Activated B cell treated with CpG ODN at 0.5 μM for 24 hours (primary cell): ENCODE data around the gene SMAD3. TPM values are rescaled to one million over a fixed set of nuclear protein-coding genes. Genes with fewer than 3 reads are reported as not detected.

ENCODE experiments used
- ATAC-seq: fragments of 200-7000 bp; cut with Tn5 transposase; one replicate; pipeline ENCODE4 v1.10.0; 2021; ENCODE audit warnings: low read depth, mild to moderate bottlenecking, moderate library complexity
- CTCF ChIA-PET: fragments of 350-600 bp; sonication (Branson Sonifier 250); formaldehyde crosslinking; loops from one replicate; lab custom pipeline; 2021; ENCODE audit warnings: antibody characterized with exemption; lab: Charles Lee
- POLR2A ChIA-PET: fragments of 350-600 bp; sonication (Branson Sonifier 250); formaldehyde crosslinking; loops from one replicate; lab custom pipeline; 2021; ENCODE audit warnings: antibody characterized with exemption; lab: Charles Lee
- DNase-seq: peaks from one replicate; pipeline ENCODE4 v3.0.0; 2022
- H3K27ac Mint-ChIP-seq: one replicate; pipeline ENCODE4 v1.8.0; 2020; ENCODE audit warnings: mixed read lengths
- H3K27me3 Mint-ChIP-seq: one replicate; pipeline ENCODE4 v1.8.0; 2021; ENCODE audit warnings: mixed read lengths
- H3K36me3 Mint-ChIP-seq: one replicate; pipeline ENCODE4 v1.8.0; 2021; ENCODE audit warnings: low read depth, mixed read lengths
- H3K4me1 Mint-ChIP-seq: one replicate; pipeline ENCODE4 v1.8.0; 2021; ENCODE audit warnings: mixed read lengths
- H3K4me3 Mint-ChIP-seq: one replicate; pipeline ENCODE4 v1.8.0; 2020; ENCODE audit warnings: mild to moderate bottlenecking, mixed read lengths
- H3K9me3 Mint-ChIP-seq: one replicate; pipeline ENCODE4 v1.8.0; 2020; ENCODE audit warnings: mixed read lengths
- intact Hi-C: fragments of 100-400 bp; cut with micrococcal nuclease; formaldehyde crosslinking; loops from one replicate; pipeline ENCODE4 v1.15.1; 2024
- total RNA-seq: library from RNA; stranded (reverse); gene quantifications from 2 replicates; pipeline ENCODE4 v1.2.3, GENCODE V29; 2022
- TF ChIP-seq, protein P1 (sequence below): fragments of 200-600 bp; IDR thresholded peaks from one replicate; pipeline ENCODE4 v1.8.0; 2022; ENCODE audit warnings: antibody characterized with exemption, mild to moderate bottlenecking

Gene SMAD3
- total RNA-seq, 1 donor from 2014 or later, result 118 TPM

DNA sequence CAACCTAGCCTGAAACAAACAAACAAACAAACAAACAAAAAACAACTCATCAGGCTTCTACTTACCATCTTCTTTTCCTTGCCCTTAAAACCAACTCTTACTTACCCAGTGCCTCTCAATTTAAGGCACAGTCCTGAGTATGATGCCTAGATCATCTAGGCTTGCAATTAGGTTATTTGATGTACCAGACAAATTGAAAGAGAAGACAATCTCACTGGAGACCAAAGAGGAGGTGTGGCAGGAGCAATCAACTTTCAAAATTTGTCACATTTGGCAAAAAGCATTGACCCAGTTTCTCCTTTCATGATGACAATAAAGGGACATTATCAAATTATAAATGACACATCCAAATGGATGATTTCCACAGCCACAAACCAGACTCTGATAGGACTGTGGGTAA, 153.0 kb downstream of the SMAD3 start:
- CTCF ChIA-PET, result no interaction called here

DNA sequence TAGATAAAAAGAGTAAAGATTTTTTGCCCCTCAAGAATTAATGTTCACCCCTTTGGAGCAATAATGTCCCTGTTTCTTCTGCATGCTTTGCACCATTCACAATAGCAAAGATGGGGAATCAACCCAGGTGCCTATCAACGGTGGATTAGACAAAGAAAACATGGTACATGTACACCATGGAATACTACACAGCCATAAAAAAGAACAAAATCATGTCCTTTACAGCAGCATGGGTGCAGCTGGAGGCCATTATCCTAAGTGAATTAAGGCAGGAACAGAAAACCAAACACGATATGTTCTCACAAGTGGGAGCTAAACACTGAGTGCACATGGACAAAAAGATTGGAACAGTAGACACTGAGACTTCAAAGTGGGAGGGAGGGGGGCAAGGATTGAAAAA, 153.9 kb downstream of the SMAD3 start:
- ATAC-seq, result no peak
- peaks cover 31% of the 10 kb centered on the region for H3K36me3 Mint-ChIP-seq
- POLR2A ChIA-PET, result no interaction called here
- intact Hi-C loops, result no loop called here
- H3K4me3 Mint-ChIP-seq, result no peak overlapping the region
- no peak for DNase-seq
- CTCF ChIA-PET, result no interaction called here
- TF ChIP-seq, protein P1, sequence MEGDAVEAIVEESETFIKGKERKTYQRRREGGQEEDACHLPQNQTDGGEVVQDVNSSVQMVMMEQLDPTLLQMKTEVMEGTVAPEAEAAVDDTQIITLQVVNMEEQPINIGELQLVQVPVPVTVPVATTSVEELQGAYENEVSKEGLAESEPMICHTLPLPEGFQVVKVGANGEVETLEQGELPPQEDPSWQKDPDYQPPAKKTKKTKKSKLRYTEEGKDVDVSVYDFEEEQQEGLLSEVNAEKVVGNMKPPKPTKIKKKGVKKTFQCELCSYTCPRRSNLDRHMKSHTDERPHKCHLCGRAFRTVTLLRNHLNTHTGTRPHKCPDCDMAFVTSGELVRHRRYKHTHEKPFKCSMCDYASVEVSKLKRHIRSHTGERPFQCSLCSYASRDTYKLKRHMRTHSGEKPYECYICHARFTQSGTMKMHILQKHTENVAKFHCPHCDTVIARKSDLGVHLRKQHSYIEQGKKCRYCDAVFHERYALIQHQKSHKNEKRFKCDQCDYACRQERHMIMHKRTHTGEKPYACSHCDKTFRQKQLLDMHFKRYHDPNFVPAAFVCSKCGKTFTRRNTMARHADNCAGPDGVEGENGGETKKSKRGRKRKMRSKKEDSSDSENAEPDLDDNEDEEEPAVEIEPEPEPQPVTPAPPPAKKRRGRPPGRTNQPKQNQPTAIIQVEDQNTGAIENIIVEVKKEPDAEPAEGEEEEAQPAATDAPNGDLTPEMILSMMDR, result no peak
- no peaks in the 10 kb centered on the region for H3K27me3 Mint-ChIP-seq
- H3K9me3 Mint-ChIP-seq, result no peaks in the 10 kb centered on the region
- H3K4me1 Mint-ChIP-seq, result no peaks in the 10 kb centered on the region
- H3K27ac Mint-ChIP-seq, result no peak overlapping the region

More for the DNA sequence above, 153.0 kb downstream of the SMAD3 start:
- DNase-seq (no peak), ATAC-seq (no peak)
- no peak overlapping the region for H3K27ac Mint-ChIP-seq
- TF ChIP-seq, protein P1, result no peak
- no peaks in the 10 kb centered on the region for H3K4me1 Mint-ChIP-seq
- intact Hi-C loops, result no loop called here
- H3K27me3 Mint-ChIP-seq, result no peaks in the 10 kb centered on the region
- no peak overlapping the region for H3K4me3 Mint-ChIP-seq
- POLR2A ChIA-PET, result no interaction called here
- no peaks in the 10 kb centered on the region for H3K9me3 Mint-ChIP-seq
- peaks cover 31% of the 10 kb centered on the region for H3K36me3 Mint-ChIP-seq

DNA sequence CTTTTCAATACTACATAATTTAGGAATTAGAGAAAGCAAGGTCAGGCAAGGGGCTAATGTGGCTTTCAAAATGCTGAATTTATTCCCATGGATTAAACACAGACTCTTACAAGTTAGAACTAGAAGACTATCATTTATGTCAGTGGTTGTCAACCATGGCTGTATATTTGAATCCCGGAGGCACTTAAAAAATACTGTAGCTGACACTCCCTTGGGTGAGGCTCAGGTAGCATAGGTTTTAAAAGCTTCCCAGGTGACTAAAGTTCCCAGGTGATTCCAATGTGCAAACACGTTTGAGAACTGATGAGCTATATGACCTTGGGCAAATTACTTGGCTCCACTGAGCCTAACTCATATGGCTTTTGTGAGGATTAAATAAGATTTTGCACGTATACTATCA, 159.5 kb downstream of the SMAD3 start:
- TF ChIP-seq, protein P1, result no peak
- no peak overlapping the region for H3K27ac Mint-ChIP-seq
- ChIA-PET CTCF (no interaction called here), POLR2A (interaction anchor here (0.7 kb wide), 1 partner anchor 79 kb away, joined by 10 read pairs; no protein-coding TSS in a partner anchor)
- no peak for ATAC-seq
- intact Hi-C loops, result no loop called here
- no peaks in the 10 kb centered on the region for H3K27me3 Mint-ChIP-seq
- H3K9me3 Mint-ChIP-seq, result no peaks in the 10 kb centered on the region
- no peak overlapping the region for H3K4me3 Mint-ChIP-seq
- H3K4me1 Mint-ChIP-seq, result peaks cover 17% of the 10 kb centered on the region
- H3K36me3 Mint-ChIP-seq, result peaks cover 40% of the 10 kb centered on the region
- DNase-seq, result no peak

DNA sequence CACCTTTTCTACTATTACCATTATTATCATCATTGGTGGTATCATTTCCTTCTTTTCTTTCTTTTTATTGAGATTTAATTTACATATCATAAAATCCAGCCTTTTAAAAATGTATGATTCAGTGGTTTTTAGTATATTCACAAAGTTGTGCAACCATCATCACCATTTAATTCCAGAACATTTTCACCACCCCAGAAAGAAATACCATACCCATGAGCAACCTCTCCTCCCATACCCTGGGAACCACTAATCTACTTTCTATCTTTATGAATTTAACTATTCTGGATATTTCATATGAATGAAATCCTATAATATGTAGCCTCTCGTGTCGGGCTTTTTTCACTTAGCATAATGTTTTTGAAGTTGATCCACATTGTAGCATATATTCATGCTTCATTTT, 159.9 kb downstream of the SMAD3 start:
- Mint-ChIP-seq H3K4me1 (peaks cover 17% of the 10 kb centered on the region), H3K27ac (no peak overlapping the region), H3K27me3 (no peaks in the 10 kb centered on the region), H3K4me3 (no peak overlapping the region), H3K9me3 (no peaks in the 10 kb centered on the region), H3K36me3 (peaks cover 41% of the 10 kb centered on the region)
- intact Hi-C loops, result no loop called here
- TF ChIP-seq, protein P1, result no peak
- POLR2A ChIA-PET, result no interaction called here
- DNase-seq (no peak), ATAC-seq (no peak)
- CTCF ChIA-PET, result no interaction called here

DNA sequence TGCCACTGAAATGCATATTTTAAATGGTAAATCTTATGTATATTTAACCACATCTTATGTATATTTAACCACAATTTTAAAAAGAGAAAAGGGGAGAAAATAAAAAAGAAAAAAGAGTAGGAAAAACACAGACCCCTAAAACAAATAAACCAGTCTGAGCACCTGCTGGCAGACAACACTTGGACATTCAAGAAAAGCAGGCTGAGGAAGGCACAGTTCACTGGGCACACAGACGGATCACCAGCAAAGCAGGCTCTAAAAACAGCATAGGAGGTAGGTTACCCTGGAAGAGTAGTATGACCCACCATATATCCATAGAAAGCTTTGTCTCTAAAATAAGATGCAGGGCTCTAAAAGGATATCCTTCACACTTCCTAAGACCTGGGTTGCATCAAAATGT, 162.0 kb downstream of the SMAD3 start:
- intact Hi-C loops, result no loop called here
- TF ChIP-seq, protein P1, result no peak
- H3K36me3 Mint-ChIP-seq, result peaks cover 55% of the 10 kb centered on the region
- H3K4me1 Mint-ChIP-seq, result peaks cover 17% of the 10 kb centered on the region
- no peaks in the 10 kb centered on the region for H3K27me3 Mint-ChIP-seq
- DNase-seq (no peak), ATAC-seq (no peak)
- H3K27ac Mint-ChIP-seq, result no peak overlapping the region
- H3K9me3 Mint-ChIP-seq, result no peaks in the 10 kb centered on the region
- no peak overlapping the region for H3K4me3 Mint-ChIP-seq
- POLR2A ChIA-PET, result no interaction called here
- CTCF ChIA-PET, result no interaction called here
